GM19468 (cell line): ENCODE measurements around the gene LIN37.
A peak's percentile ranks its signal among the peaks of the same experiment; 100 is the strongest.
"Not testable (repeated sequence)": the region's sequence is repeated elsewhere in the genome, so short reads cannot be mapped to it uniquely, and the experiment has no call there.

Source experiments
- ATAC-seq: cut with Tn5 transposase; IDR thresholded peaks from one replicate; pipeline ENCODE4 v1.9.1; 2021; ENCODE audit warnings: mild to moderate bottlenecking, moderate library complexity, moderate number of reproducible peaks; ENCODE audit not compliant: unreplicated experiment; ENCODE audit errors: extremely low read depth

The LIN37 gene

GRCh38 chr19:35768082-35768421 is 19.7 kb downstream of the LIN37 start:
- no peak for ATAC-seq

GRCh38 chr19:35772362-35772761 is 24.0 kb downstream of the LIN37 start:
- not testable (repeated sequence) for ATAC-seq

DNA sequence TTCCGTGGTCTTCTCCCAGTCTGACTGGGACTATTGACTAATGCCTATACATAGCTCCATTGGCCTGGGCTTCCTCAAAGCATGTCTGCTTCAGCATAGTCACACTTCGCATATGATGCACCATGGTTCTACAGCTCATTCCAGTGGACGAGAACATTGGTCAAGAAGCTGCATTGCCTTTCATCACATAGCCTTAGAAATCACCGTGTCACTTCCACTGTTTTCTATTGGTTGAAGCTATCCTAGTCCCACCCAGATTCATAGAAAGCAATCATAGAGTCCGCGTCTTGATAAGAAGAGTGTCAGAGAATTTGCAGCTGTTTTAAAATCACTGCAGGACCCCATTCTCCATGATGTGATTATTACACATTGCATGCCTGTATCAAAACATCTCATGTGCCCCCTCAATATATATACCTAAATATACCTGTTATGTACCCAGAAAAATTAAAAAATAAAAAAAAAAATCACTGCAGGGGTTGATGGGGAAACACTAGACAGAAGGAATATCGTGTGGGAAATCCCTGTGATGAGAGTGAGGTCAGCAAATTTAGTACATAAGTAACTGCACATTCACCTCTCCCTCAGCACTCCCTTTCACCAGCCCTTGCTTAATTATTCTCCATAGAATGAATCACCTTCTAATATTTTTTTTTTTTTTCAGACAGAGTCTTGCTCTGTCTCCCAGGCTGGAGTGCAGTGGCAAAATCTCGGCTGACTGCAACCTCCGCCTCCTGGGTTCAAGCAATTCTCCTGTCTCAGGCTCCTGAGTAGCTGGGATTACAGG is 24.8 kb downstream of the LIN37 start:
- ATAC-seq, result no peak

- no peak for ATAC-seq
Observed at GRCh38 chr19:35774274-35775045, 26.1 kb downstream of the LIN37 start.

DNA sequence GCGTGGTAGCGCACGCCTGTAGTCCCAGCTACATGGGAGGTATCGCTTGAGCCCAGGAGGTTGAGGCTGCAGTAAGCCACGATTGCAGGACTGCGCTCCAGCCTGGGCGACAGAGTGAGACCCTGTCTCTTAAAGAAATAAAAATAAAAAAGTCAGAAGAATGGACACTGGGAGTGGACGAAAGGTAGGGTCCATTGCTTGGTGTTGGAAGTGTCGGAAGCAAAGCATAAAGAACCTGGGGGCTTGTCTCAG is 26.6 kb downstream of the LIN37 start:
- no peak for ATAC-seq

GRCh38 chr19:35775298-35776101 is 27.1 kb downstream of the LIN37 start, which contains the start of gene ARHGAP33:
ARHGAP33 (plus strand) TSS chr19:35775564; CDS start chr19:35775659, 95 bp downstream.
- ATAC-seq, result peak; percentile 91

GRCh38 chr19:35776102-35776788 is 27.9 kb downstream of the LIN37 start:
- ATAC-seq, result no peak

- no peak for ATAC-seq
Observed at GRCh38 chr19:35777086-35777841, 28.9 kb downstream of the LIN37 start.

DNA sequence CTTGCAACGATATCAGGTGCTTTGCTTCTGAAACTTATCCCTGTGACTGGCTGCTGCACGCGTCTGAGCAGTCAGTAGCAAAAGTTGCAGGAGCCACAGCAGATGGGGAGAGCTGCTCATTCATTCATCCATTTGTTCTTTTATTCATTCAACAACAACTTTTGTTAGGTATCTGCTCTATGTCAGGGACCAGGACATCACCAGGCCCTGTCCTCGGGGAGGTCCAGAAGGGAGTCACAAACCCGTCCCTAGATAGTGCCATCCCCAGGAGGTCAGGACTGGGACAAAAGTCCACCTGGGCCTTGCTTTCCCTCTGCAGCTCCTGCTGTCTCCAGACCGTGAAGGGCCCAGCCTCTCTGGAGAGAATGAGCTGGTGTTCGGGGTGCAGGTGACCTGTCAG is 29.6 kb downstream of the LIN37 start:
- ATAC-seq, result no peak

DNA sequence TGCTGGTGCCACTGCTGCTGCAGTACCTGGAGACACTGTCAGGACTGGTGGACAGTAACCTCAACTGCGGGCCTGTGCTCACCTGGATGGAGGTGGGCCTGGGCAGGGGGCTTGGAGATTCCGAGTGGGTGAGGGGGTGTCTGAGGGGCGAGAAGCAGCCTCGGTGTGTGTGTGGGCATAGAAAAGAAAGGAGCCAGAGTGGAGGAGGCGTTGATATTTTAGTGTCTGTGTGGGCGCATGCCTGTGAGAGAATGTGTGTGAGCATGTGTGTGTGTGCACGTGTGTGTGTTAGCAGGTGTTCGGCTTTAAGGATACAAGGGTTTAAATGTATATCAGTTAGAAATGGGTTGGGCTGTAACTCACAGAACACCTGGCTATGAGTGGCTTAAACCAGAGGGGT is 30.7 kb downstream of the LIN37 start:
- ATAC-seq, result no peak

DNA sequence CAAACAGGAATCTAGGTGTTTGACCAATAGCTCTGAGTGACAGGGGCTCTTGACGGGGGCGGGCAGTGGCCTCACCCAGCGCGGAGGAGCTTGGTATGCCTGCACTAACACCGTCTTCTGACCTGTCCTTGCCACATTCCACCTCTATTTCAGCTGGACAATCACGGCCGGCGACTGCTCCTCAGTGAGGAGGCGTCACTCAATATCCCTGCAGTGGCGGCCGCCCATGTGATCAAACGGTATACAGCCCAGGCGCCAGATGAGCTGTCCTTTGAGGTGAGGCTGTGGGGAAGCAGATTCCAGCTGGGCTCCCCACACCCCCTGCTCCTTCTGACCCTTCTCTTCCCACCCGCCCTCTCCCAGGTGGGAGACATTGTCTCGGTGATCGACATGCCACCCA is 31.7 kb downstream of the LIN37 start:
- no peak for ATAC-seq

DNA sequence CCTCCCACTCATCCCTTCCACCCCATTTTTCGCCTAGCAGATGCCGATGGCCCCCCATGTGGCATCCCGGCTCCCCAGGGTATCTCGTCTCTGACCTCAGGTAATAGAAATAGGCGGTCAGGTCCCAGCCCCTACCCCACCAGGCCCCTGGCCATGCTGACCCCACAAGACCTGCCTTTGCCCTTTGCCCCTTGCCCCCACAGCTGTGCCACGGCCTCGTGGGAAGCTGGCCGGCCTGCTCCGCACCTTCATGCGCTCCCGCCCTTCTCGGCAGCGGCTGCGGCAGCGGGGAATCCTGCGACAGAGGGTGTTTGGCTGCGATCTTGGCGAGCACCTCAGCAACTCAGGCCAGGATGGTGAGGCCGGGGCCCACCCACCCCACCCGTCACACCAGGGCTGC is 32.3 kb downstream of the LIN37 start:
- no peak for ATAC-seq

DNA sequence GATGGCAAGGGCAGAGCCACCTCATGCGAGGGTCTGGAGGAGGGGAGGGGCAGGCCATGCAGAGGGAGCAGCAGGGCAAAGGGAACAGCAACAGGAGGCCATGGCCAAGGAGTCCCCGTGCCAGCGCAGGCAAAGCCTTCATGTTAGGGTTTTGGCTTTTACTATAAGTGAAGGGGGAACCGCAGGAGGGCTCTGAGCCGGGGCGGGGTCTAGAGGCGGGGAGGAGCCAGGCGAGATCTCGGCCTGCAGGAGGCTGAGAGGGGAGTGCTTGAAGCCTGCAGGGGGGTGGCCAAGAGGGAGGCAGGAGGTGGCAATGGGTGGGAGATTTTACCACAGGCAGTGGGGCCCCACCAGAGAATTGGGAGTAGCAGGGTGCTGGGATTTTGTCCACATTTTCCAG is 33.3 kb downstream of the LIN37 start:
- ATAC-seq, result no peak

GRCh38 chr19:35782589-35782988 is 34.2 kb downstream of the LIN37 start:
- no peak for ATAC-seq

- no peak for ATAC-seq
Observed at GRCh38 chr19:35783469-35784434, 35.4 kb downstream of the LIN37 start.

DNA sequence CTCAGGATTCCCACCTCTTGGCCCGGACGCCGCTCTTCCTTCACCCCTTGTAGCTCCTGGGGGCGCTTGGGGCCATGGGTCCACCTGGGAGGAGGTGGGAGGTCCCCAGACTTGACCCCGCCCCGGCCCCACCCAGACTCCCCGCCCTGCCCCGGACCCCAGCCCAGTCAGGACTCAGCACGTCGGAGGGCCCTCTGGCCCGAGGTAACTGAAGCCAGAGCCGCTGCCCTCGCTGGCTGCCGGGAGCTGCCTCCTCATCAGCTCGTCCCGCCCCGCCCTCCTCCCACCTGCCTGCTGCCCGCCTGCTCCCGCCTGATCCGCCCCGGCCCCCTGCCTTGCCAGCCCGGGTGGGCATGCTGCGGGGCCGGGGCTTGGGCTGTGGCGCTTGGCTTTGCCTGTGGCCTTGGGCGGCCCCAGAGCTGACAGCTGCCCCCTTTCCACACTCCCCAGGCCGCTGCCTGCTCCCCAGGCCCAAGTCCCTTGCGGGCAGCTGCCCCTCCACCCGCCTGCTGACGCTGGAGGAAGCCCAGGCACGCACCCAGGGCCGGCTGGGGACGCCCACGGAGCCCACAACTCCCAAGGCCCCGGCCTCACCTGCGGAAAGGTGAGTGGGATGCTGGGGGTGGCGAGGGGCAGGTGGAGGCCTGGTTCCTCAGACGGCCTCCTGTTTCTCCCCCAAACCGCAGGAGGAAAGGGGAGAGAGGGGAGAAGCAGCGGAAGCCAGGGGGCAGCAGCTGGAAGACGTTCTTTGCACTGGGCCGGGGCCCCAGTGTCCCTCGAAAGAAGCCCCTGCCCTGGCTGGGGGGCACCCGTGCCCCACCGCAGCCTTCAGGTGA is 36.3 kb downstream of the LIN37 start:
- ATAC-seq, result no peak

DNA sequence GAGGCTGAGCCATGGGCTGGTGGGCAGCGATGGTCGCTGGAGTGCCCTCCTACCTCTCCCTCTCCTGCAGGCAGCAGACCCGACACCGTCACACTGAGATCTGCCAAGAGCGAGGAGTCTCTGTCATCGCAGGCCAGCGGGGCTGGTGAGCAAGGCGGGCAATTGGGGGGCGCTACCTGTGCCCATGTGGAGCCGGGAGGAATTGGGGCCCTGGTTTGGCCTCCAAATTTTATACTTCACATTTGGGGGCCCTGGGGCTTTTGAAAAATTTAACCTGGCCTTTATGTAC is 36.9 kb downstream of the LIN37 start:
- ATAC-seq, result no peak
